PC-9 (cell line): ENCODE data around the gene TMEM161B. TPM values are rescaled to one million over a fixed set of nuclear protein-coding genes. Genes with fewer than 3 reads are reported as not detected.

Experiments
- BruUV-seq: library from RNA; stranded (reverse); fragments of 400-500 nt; replicated peaks from 2 replicates; lab custom pipeline; 2021; lab: Mats Ljungman, UMichigan
- CTCF ChIA-PET: fragments of 300-600 bp; sonication (Branson Sonifier 250); formaldehyde crosslinking; loops from one replicate; lab custom pipeline; 2022; ENCODE audit warnings: antibody characterized with exemption; lab: Charles Lee
- POLR2A ChIA-PET: fragments of 300-600 bp; sonication (Branson Sonifier 250); formaldehyde crosslinking; loops from one replicate; lab custom pipeline; 2022; ENCODE audit warnings: antibody characterized with exemption; ENCODE audit not compliant: unreplicated experiment; lab: Charles Lee
- DNase-seq, 2 experiments: peaks; one replicate each; pipeline versions ENCODE4 v3.0.0 to v3.0.0-alpha.2; 2015 to 2022; ENCODE audit warnings: mixed read lengths in 1 of 2
- H2AFZ ChIP-seq: fragments of 200-600 bp; sonication (generic); 2 replicates; pipeline ENCODE4 v1.8.1; 2017; ENCODE audit warnings: antibody characterized with exemption
- H3F3A ChIP-seq: fragments of 200-600 bp; sonication (generic); 2 replicates; pipeline ENCODE4 v1.8.1; 2017; ENCODE audit warnings: antibody characterized with exemption, mild to moderate bottlenecking, low read depth; ENCODE audit not compliant: insufficient read depth
- H3K27ac ChIP-seq: fragments of 200-600 bp; sonication (generic); 2 replicates; pipeline ENCODE4 v1.6.1; 2016; ENCODE audit warnings: mixed run types
- H3K27me3 ChIP-seq: fragments of 200-600 bp; sonication (generic); 2 replicates; pipeline ENCODE4 v1.6.1; 2016; ENCODE audit warnings: low read depth, mixed run types; ENCODE audit not compliant: insufficient read depth
- H3K36me3 ChIP-seq: fragments of 200-600 bp; sonication (generic); 2 replicates; pipeline ENCODE4 v1.6.1; 2016; ENCODE audit warnings: low read depth, mixed run types
- H3K4me1 ChIP-seq: fragments of 200-600 bp; sonication (generic); replicated peaks from 2 replicates; pipeline ENCODE4 v1.6.1; 2016; ENCODE audit warnings: mixed run types; ENCODE audit not compliant: insufficient read depth
- H3K4me2 ChIP-seq: fragments of 200-600 bp; sonication (generic); 2 replicates; pipeline ENCODE4 v1.6.1; 2017; ENCODE audit warnings: mixed run types
- H3K4me3 ChIP-seq: fragments of 200-600 bp; sonication (generic); 2 replicates; pipeline ENCODE4 v1.6.1; 2016; ENCODE audit warnings: mixed run types
- H3K79me2 ChIP-seq: fragments of 200-600 bp; sonication (generic); 2 replicates; pipeline ENCODE4 v1.6.1; 2017; ENCODE audit warnings: low read depth, mixed run types
- H3K9me2 ChIP-seq: fragments of 200-600 bp; sonication (generic); 2 replicates; pipeline ENCODE4 v1.8.1; 2017; ENCODE audit warnings: mild to moderate bottlenecking; ENCODE audit not compliant: insufficient read depth
- H3K9me3 ChIP-seq: fragments of 200-600 bp; sonication (generic); 2 replicates; pipeline ENCODE4 v1.8.1; 2016; ENCODE audit warnings: low read depth; ENCODE audit not compliant: insufficient read depth
- H4K20me1 ChIP-seq: fragments of 200-600 bp; sonication (generic); 2 replicates; pipeline ENCODE4 v1.8.1; 2017; ENCODE audit not compliant: insufficient read depth
- CTCF ChIP-seq: fragments of 200-600 bp; sonication (generic); conservative IDR thresholded peaks from 2 replicates; pipeline ENCODE4 v1.6.1; 2017; ENCODE audit warnings: mixed run types, antibody characterized with exemption, mild to moderate bottlenecking, moderate library complexity
- EZH2 ChIP-seq: fragments of 200-600 bp; sonication (generic); IDR thresholded peaks from 2 replicates; pipeline ENCODE4 v1.8.0; 2017; ENCODE audit warnings: antibody characterized with exemption, low read depth
- intact Hi-C: fragments of 100-400 bp; cut with micrococcal nuclease; formaldehyde crosslinking; loops from one replicate; pipeline ENCODE4 v1.10.0; 2022; ENCODE audit not compliant: unreplicated experiment
- total RNA-seq: library from RNA; stranded (reverse); gene quantifications from 2 replicates; pipeline ENCODE4 v1.2.3, GENCODE V29; 2021

Gene TMEM161B
- total RNA-seq, 1 experiment from 2014 or later = 24.8 TPM

GRCh38 chr5:88154891-88155290 lies 113.8 kb downstream of the TMEM161B start:
- H3K27me3 ChIP-seq = no peaks in the 10 kb centered on the region
- no peaks in the 10 kb centered on the region for H3F3A ChIP-seq
- no peak overlapping the region for H3K4me2 ChIP-seq
- H2AFZ ChIP-seq = no peak overlapping the region
- H3K9me3 ChIP-seq = no peaks in the 10 kb centered on the region
- H3K79me2 ChIP-seq = no peaks in the 10 kb centered on the region
- no peaks in the 10 kb centered on the region for H4K20me1 ChIP-seq
- no peak overlapping the region for H3K4me3 ChIP-seq
- TF ChIP-seq CTCF = no peak
- TF ChIP-seq EZH2 = no peak
- no peak for DNase-seq
- no peaks in the 10 kb centered on the region for H3K4me1 ChIP-seq
- no peaks in the 10 kb centered on the region for H3K36me3 ChIP-seq
- POLR2A ChIA-PET = no interaction called here
- no TSS peak for BruUV-seq
- CTCF ChIA-PET = no interaction called here
- intact Hi-C loops = no loop called here
- H3K27ac ChIP-seq = no peak overlapping the region
- no peaks in the 10 kb centered on the region for H3K9me2 ChIP-seq

GRCh38 chr5:88150747-88151146 lies 117.9 kb downstream of the TMEM161B start:
- H3K36me3 ChIP-seq = no peaks in the 10 kb centered on the region
- H3K79me2 ChIP-seq = no peaks in the 10 kb centered on the region
- no peaks in the 10 kb centered on the region for H3F3A ChIP-seq
- no peaks in the 10 kb centered on the region for H4K20me1 ChIP-seq
- no peaks in the 10 kb centered on the region for H3K9me2 ChIP-seq
- no peak overlapping the region for H3K27ac ChIP-seq
- H3K4me1 ChIP-seq = no peaks in the 10 kb centered on the region
- ChIA-PET CTCF (no interaction called here), POLR2A (no interaction called here)
- no peaks in the 10 kb centered on the region for H3K27me3 ChIP-seq
- TF ChIP-seq CTCF (no peak), EZH2 (no peak)
- H3K4me3 ChIP-seq = no peak overlapping the region
- H3K4me2 ChIP-seq = no peak overlapping the region
- no peaks in the 10 kb centered on the region for H3K9me3 ChIP-seq
- no peak for DNase-seq
- H2AFZ ChIP-seq = no peak overlapping the region
- intact Hi-C loops = no loop called here
- BruUV-seq = no TSS peak

- no peaks in the 10 kb centered on the region for H3K79me2 ChIP-seq
- no peaks in the 10 kb centered on the region for H3K9me3 ChIP-seq
- no peaks in the 10 kb centered on the region for H3K27me3 ChIP-seq
- no peak for TF ChIP-seq CTCF
- TF ChIP-seq EZH2 = no peak
- H3K4me3 ChIP-seq = no peak overlapping the region
- no peak overlapping the region for H3K27ac ChIP-seq
- CTCF ChIA-PET = no interaction called here
- H3K4me2 ChIP-seq = no peak overlapping the region
- no peaks in the 10 kb centered on the region for H4K20me1 ChIP-seq
- peak in 1 of 2 experiments; percentile 40 for DNase-seq
- H3F3A ChIP-seq = no peaks in the 10 kb centered on the region
- no peaks in the 10 kb centered on the region for H3K36me3 ChIP-seq
- 0 out of 2 replicates have a peak, but pooled peaks cover 7% of the 10 kb centered on the region for H3K4me1 ChIP-seq
- BruUV-seq = no TSS peak
- no peaks in the 10 kb centered on the region for H3K9me2 ChIP-seq
- intact Hi-C loops = loop anchor here (10.0 kb wide), 1 partner anchor 231 kb away; no protein-coding TSS in a partner anchor
- no peak overlapping the region for H2AFZ ChIP-seq
- POLR2A ChIA-PET = interaction anchor here (0.6 kb wide), 2 partner anchors 46 to 530 kb away, joined by 3 to 4 read pairs; no protein-coding TSS in a partner anchor
Measured at GRCh38 chr5:88145611-88146467, 122.8 kb downstream of the TMEM161B start.
